Activated naive CD8-positive, alpha-beta T cell treated with anti-CD3 and anti-CD28 coated beads, Interleukin-2, amount 10 ng/mL, durations not matched to agents 7 days and 5 days (primary cell): ENCODE data around the gene POLD2. TPM values are rescaled to one million over a fixed set of nuclear protein-coding genes. Genes with fewer than 3 reads are reported as not detected.
A peak's percentile ranks its signal among the peaks of the same experiment; 100 is the strongest.

ENCODE experiments used
- ATAC-seq: fragments of 150-1000 bp; cut with Tn5 transposase; one replicate; pipeline ENCODE4 v1.10.0; 2021; ENCODE audit warnings: low read depth, moderate library complexity
- POLR2A ChIA-PET: fragments of 350-600 bp; sonication (Branson Sonifier 250); formaldehyde crosslinking; loops from one replicate; lab custom pipeline; 2021; ENCODE audit warnings: antibody characterized with exemption; lab: Charles Lee
- DNase-seq: peaks from one replicate; pipeline ENCODE4 v3.0.0; 2021
- H3K27ac Mint-ChIP-seq: one replicate; pipeline ENCODE4 v1.8.0; 2022; ENCODE audit warnings: mild to moderate bottlenecking, mixed read lengths
- H3K27me3 Mint-ChIP-seq: one replicate; pipeline ENCODE4 v1.8.0; 2022; ENCODE audit warnings: mild to moderate bottlenecking, moderate library complexity, mixed read lengths
- H3K36me3 Mint-ChIP-seq: one replicate; pipeline ENCODE4 v1.8.0; 2021; ENCODE audit warnings: mild to moderate bottlenecking, mixed read lengths
- H3K4me1 Mint-ChIP-seq: one replicate; pipeline ENCODE4 v1.8.0; 2021; ENCODE audit warnings: mixed read lengths
- H3K4me3 Mint-ChIP-seq: one replicate; pipeline ENCODE4 v1.8.0; 2022; ENCODE audit warnings: mild to moderate bottlenecking, moderate library complexity, mixed read lengths
- H3K9me3 Mint-ChIP-seq: one replicate; pipeline ENCODE4 v1.8.0; 2021; ENCODE audit warnings: mixed read lengths
- total RNA-seq, 2 experiments: library from RNA; stranded (reverse); gene quantifications; one replicate each; pipeline ENCODE4 v1.2.3, GENCODE V29; 2021

POLD2 gene
- total RNA-seq, 2 experiments from 2014 or later, result 99.3 to 99.4 TPM

DNA sequence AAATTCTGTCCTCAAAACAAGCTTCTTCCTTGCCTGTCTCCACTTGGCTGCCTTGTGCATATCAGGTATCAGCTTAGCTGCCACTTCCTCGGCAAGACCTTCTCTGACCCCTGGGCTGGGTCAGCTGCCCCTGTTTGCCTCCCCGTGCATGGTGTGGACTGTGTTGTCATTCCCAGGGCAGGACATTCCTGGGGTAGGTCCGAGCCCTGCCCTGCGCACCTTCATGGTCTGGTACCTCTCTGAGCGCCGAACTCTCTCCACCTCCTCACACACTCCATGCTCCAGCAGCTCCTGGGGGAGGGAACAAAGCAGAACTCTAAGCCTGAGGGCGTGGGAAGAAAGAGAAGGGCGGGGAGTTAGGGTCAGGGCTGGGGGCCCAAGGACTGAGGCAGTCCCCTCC lies 44.8 kb downstream of the POLD2 start:
- H3K4me3 Mint-ChIP-seq, result peak overlapping the region; percentile 17
- no peak for ATAC-seq
- H3K4me1 Mint-ChIP-seq, result peaks cover 34% of the 10 kb centered on the region
- no peaks in the 10 kb centered on the region for H3K27me3 Mint-ChIP-seq
- H3K9me3 Mint-ChIP-seq, result no peaks in the 10 kb centered on the region
- DNase-seq, result no peak
- POLR2A ChIA-PET, result interaction anchor here (0.7 to 1.2 kb wide), 2 partner anchors 16 to 33 kb away, joined by 3 read pairs; no protein-coding TSS in a partner anchor
- peaks cover 19% of the 10 kb centered on the region for H3K36me3 Mint-ChIP-seq
- peak overlapping the region; percentile 60 for H3K27ac Mint-ChIP-seq

DNA sequence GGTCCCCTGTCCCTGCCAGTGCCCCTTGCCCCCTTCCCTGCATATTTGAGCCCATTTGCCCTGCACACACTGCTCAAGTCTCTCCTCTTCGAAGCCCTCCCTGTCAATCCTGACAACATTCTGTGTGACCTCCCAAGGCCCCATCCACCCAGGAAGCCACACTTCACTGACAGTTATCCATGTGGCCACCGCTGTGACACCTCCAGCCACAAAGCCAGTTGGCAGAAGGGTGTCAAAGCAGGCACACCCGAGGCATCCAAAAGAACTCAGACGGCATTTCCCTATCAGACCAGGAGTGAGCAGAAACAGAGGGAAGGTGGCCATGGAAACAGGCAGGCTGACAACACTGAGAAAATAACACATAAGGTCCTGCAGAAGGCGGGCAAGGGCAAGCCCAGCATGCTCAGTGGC lies 45.7 kb downstream of the POLD2 start:
- DNase-seq (no peak), ATAC-seq (no peak)
- Mint-ChIP-seq H3K4me3 (peak overlapping the region; percentile 36), H3K27ac (peak overlapping the region; percentile 54), H3K36me3 (peaks cover 19% of the 10 kb centered on the region), H3K4me1 (peaks cover 29% of the 10 kb centered on the region), H3K9me3 (no peaks in the 10 kb centered on the region), H3K27me3 (no peaks in the 10 kb centered on the region)
- POLR2A ChIA-PET, result interaction anchor here (1.2 kb wide), 1 partner anchor 15 kb away, joined by 3 read pairs; no protein-coding TSS in a partner anchor

DNA sequence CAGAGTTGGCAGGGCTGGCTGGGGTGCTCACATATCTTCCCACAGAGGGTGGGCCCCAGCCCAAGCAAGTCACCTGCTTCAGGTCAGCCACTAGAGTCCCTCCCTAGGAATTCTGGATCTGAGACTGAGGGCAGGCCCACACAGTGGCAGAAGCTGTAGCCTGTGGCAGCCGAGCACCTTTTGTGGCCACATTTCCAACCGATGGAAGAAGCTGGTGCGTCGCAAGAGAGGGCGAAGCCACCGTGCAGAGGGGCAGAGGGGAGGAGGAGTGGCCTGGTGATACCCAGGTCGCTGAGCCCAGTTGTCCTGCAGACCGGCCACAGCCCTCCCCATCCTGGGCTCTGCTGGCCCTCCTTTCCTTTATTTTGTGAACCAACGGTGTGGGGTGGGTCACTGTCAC lies 46.3 kb downstream of the POLD2 start:
- peaks cover 19% of the 10 kb centered on the region for H3K36me3 Mint-ChIP-seq
- no peak overlapping the region for H3K4me3 Mint-ChIP-seq
- peak overlapping the region; percentile 51 for H3K27ac Mint-ChIP-seq
- ATAC-seq (no peak), DNase-seq (no peak)
- no peaks in the 10 kb centered on the region for H3K27me3 Mint-ChIP-seq
- no peaks in the 10 kb centered on the region for H3K9me3 Mint-ChIP-seq
- peaks cover 35% of the 10 kb centered on the region for H3K4me1 Mint-ChIP-seq
- POLR2A ChIA-PET, result no interaction called here

DNA sequence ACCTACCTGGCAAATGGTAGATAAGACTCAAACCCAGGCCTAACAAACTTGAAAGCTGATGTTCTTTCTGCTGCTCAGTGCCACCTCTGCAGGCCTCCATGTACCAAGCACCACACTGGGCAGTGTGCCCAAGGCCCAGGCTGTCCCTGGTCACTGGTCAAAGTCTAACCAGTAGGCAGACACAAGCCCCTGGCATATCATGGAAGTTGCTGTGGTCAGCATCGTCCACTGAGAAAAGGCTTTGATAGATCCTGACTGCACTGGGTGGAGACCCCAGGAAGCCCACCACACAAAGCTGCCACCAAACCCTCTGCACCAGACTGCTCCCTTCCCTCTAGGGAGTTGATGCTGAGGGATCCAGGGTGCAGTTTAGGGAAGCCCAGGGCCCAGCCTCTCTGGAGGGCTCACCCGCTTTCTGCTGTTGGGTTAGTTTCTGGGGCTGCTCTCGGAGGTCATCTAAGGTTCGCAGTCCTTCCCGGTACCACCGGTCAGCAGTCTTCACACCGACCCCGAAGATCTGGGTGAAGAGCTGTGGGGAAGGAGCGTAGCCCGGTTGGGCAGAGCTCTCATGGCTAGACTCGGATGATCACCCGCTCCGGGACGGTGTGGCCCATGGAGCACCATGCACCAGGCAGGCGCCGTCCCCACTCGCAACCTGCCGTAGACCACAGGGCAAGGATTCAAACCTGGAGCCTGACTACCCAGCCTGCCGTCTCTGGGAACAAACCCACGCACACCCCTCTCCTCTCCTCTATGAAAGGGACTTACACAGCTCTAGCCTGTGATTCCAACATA lies 47.0 kb downstream of the POLD2 start:
- Mint-ChIP-seq H3K4me1 (peaks cover 36% of the 10 kb centered on the region), H3K4me3 (no peak overlapping the region), H3K27me3 (no peaks in the 10 kb centered on the region), H3K9me3 (no peaks in the 10 kb centered on the region), H3K27ac (no peak overlapping the region), H3K36me3 (peaks cover 19% of the 10 kb centered on the region)
- POLR2A ChIA-PET, result interaction anchor here (1.2 to 1.4 kb wide), 3 partner anchors 12 to 47 kb away, joined by 3 read pairs; partner anchors contain the start of gene POLD2
- DNase-seq (no peak), ATAC-seq (no peak)

DNA sequence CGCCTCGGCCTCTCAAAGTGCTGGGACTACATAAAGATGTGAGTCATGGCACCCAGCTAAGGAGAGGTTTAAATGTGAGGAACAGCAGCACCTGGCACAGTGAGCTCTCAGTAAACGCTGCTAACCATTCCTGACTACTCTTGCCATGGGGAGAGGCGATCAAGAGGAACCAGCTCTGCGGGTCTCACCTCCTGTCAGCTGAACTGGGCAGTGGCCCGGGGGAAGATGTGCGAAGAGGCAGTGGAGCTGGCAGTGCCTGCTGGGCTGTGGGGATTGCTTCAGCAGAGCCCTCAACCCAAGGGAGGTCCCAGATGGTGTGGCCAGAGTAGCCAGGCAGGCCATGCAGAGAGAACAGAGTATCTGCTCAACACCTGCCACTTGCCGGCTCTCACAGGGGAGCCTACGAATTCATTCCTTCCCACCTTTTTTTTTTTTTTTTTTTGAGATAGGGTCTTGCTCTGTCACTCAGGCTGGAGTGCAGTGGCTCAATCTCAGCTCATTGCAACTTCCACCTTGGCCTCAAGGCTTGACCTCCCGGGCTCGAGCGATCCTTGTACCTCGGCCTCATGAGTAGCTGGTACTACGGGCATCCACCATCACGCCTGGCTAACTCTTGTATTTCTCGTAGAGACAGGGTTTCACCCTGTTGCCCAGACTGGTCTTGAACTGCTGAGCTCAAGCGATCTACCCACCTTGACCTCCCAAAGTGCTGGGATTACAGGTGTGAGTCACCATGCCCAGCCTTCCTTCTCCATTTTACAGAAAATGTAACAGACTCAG lies 47.9 kb downstream of the POLD2 start:
- H3K36me3 Mint-ChIP-seq, result peaks cover 15% of the 10 kb centered on the region
- H3K4me3 Mint-ChIP-seq, result no peak overlapping the region
- POLR2A ChIA-PET, result interaction anchor here (0.5 to 2.4 kb wide), 6 partner anchors 11 to 507 kb away, joined by 3 to 10 read pairs (median 3); partner anchors contain the start of genes DBNL, POLD2 and TMED4
- H3K9me3 Mint-ChIP-seq, result no peaks in the 10 kb centered on the region
- no peaks in the 10 kb centered on the region for H3K27me3 Mint-ChIP-seq
- H3K27ac Mint-ChIP-seq, result peak overlapping the region; percentile 79
- ATAC-seq (no peak), DNase-seq (no peak)
- H3K4me1 Mint-ChIP-seq, result peaks cover 31% of the 10 kb centered on the region

DNA sequence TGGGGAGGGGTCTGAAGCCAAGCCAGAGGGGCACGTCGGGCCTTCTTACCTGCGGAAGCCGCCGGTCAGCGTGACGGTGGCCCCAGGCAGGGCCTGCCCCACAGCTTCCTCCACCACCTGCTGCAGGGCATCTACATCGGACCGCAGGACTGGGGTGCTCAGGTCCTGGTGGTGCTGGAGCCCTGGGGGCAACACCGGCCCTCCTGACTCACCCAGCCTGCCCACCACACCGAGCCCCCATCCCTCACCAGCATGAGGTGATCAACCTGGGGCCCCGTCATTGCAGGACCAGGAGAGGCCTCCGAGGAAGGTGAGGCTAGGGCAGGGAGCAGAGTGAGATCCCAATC lies 49.0 kb downstream of the POLD2 start:
- DNase-seq (no peak), ATAC-seq (peak; percentile 4)
- H3K36me3 Mint-ChIP-seq, result peaks cover 15% of the 10 kb centered on the region
- H3K9me3 Mint-ChIP-seq, result no peaks in the 10 kb centered on the region
- H3K27ac Mint-ChIP-seq, result peak overlapping the region; percentile 79
- no peaks in the 10 kb centered on the region for H3K27me3 Mint-ChIP-seq
- POLR2A ChIA-PET, result interaction anchor here (1.0 to 2.4 kb wide), 3 partner anchors 8 to 56 kb away, joined by 3 to 10 read pairs (median 3); partner anchors contain the start of gene DBNL
- peaks cover 33% of the 10 kb centered on the region for H3K4me1 Mint-ChIP-seq
- peak overlapping the region; percentile 16 for H3K4me3 Mint-ChIP-seq

DNA sequence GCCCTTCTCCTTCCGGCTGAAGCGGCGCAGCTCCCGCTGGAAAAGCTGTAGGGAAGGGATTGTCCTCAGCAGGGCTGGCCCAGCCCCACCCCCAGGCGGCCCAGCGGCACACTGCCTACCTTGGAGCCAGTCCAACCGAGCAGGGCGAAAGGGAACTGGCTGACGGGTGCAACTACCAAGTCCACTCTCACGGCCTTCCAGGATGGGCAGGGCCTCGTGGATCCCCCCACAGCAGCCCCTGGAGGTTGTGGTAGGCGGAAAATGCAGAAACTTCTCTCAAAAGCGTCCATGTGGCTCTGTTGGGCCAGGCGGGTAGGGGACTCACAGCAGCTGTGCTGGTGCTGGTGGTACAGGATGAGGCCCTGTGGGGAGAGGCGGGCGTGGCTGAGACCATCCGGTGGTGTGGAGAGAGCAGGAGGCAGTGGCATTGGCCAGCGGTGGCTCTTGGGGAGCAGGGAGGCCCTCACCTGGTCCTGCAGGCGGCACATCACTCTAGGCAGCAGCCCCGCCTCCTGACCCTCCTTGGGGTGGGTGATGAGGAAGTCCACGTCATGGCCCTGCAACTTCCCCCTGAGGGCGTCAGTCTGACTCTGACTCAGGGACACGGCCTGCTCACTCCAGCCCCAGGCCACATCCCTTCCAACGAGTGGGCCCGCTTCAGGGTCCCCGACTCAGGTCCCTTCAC lies 49.5 kb downstream of the POLD2 start:
- ATAC-seq (peak; percentile 93), DNase-seq (peak; percentile 69)
- H3K36me3 Mint-ChIP-seq, result peaks cover 15% of the 10 kb centered on the region
- peak overlapping the region; percentile 79 for H3K27ac Mint-ChIP-seq
- H3K4me3 Mint-ChIP-seq, result peak overlapping the region; percentile 68
- POLR2A ChIA-PET, result interaction anchor here (1.3 to 2.4 kb wide), 2 partner anchors 8 to 29 kb away, joined by 3 to 10 read pairs; partner anchors contain the start of gene DBNL
- H3K27me3 Mint-ChIP-seq, result no peaks in the 10 kb centered on the region
- H3K4me1 Mint-ChIP-seq, result peaks cover 31% of the 10 kb centered on the region
- no peaks in the 10 kb centered on the region for H3K9me3 Mint-ChIP-seq

DNA sequence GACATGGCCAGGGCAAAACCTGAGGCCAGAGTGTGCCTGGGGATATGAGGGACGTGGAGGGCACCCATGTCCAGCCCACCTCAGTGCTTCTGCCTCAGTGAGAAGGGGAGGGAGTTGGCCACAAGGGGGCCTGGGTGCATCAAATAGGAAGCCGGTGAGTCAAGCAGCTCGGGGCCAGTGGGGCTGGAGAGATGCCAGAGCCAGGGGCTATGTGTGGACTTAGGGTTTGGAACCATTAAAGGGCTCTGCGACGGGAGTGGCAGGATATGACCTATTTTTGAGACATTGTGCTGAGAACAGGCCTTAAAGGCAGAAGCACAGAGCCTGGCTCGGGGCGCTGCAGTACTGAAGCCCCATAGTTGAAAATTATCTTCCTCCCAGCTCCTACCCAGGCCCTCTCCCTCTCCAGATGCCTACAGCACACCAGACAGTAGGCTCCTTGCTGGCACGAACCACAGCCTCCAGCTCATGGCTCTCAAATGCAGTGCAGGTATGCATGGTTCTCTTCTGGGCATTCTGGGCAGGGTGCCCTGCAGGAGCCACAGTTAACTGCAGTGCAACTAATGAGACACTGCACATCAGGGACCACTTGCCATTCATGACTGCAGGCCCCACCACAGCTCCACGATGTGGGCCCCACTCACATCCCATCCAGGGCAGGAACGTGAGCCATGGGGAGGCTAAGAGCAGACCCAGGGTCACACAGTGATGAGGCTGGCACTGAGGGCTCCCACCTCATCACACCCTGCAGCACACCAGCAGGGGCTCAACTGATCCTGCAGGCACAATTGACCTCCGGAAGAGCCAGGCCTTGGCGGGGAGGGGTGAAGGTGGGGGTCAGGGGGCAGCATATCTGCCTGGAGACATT lies 50.8 kb downstream of the POLD2 start:
- H3K4me1 Mint-ChIP-seq, result peaks cover 20% of the 10 kb centered on the region
- ATAC-seq (peak; percentile 40), DNase-seq (peak; percentile 53)
- POLR2A ChIA-PET, result interaction anchor here (0.8 to 1.3 kb wide), 2 partner anchors 9 to 32 kb away, joined by 3 to 7 read pairs; no protein-coding TSS in a partner anchor
- H3K27me3 Mint-ChIP-seq, result no peaks in the 10 kb centered on the region
- no peak overlapping the region for H3K4me3 Mint-ChIP-seq
- peak overlapping the region; percentile 21 for H3K27ac Mint-ChIP-seq
- H3K36me3 Mint-ChIP-seq, result peaks cover 6% of the 10 kb centered on the region
- no peaks in the 10 kb centered on the region for H3K9me3 Mint-ChIP-seq

DNA sequence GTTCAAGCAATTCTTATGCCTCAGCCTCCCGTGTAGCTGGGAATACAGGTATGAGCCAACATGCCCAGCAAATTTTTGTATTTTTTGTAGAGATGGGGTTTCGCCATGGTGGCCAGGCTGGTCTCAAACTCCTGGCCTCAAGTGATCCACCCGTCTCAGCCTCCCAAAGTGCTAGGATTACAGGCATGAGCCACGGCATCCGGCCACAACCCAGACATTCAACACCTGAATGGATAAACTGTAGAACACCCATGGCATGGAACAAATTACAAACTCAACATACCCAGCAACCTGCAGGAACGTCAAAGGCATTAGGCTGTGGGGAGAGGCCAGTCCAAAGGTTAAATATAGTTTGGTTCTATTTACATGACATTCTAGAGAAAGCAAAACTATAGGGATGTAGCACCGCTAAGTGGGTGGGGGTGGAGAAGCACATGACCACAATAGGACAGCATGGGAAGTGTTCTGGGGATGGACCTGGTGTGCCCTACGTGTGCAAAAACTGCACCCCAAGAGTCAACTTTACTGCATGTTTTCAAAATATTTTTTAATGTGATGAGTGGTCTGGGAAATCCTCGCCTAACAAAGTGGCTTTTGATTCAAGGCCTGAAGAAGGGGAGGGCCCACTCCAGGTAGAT lies 51.5 kb downstream of the POLD2 start:
- no peaks in the 10 kb centered on the region for H3K27me3 Mint-ChIP-seq
- no peaks in the 10 kb centered on the region for H3K9me3 Mint-ChIP-seq
- DNase-seq, result no peak
- ATAC-seq, result no peak
- H3K4me1 Mint-ChIP-seq, result peaks cover 18% of the 10 kb centered on the region
- peaks cover 5% of the 10 kb centered on the region for H3K36me3 Mint-ChIP-seq
- H3K27ac Mint-ChIP-seq, result peak overlapping the region; percentile 31
- POLR2A ChIA-PET, result interaction anchor here (0.8 to 1.6 kb wide), 3 partner anchors 10 to 130 kb away, joined by 3 to 7 read pairs (median 3); no protein-coding TSS in a partner anchor
- H3K4me3 Mint-ChIP-seq, result peak overlapping the region; percentile 7

DNA sequence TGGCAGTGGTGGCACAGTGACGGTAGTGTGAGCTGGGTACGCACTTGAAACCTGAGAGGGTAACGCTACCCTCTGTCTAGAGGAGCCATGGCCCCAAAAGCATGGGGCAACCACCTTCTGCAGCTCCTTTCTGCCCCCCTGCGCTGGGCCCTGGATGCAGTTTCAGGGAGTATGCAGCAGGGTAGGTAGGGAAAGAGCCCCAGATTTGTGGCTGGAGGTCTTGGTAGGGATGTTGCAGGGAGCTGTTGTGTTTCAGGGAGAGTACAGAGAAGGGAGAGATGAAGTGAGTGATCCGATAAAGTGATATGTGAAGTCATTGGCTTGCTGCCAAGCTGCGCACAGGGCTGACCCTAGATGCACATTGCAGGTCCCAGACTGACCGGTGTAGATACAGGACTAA lies 55.3 kb downstream of the POLD2 start:
- DNase-seq (no peak), ATAC-seq (no peak)
- POLR2A ChIA-PET, result interaction anchor here (0.7 to 3.6 kb wide), 4 partner anchors 9 to 23 kb away, joined by 3 to 22 read pairs (median 4); partner anchors contain the start of gene DBNL
- no peaks in the 10 kb centered on the region for H3K36me3 Mint-ChIP-seq
- no peaks in the 10 kb centered on the region for H3K9me3 Mint-ChIP-seq
- H3K27me3 Mint-ChIP-seq, result no peaks in the 10 kb centered on the region
- H3K4me3 Mint-ChIP-seq, result no peak overlapping the region
- H3K4me1 Mint-ChIP-seq, result peaks cover 18% of the 10 kb centered on the region
- H3K27ac Mint-ChIP-seq, result no peak overlapping the region

DNA sequence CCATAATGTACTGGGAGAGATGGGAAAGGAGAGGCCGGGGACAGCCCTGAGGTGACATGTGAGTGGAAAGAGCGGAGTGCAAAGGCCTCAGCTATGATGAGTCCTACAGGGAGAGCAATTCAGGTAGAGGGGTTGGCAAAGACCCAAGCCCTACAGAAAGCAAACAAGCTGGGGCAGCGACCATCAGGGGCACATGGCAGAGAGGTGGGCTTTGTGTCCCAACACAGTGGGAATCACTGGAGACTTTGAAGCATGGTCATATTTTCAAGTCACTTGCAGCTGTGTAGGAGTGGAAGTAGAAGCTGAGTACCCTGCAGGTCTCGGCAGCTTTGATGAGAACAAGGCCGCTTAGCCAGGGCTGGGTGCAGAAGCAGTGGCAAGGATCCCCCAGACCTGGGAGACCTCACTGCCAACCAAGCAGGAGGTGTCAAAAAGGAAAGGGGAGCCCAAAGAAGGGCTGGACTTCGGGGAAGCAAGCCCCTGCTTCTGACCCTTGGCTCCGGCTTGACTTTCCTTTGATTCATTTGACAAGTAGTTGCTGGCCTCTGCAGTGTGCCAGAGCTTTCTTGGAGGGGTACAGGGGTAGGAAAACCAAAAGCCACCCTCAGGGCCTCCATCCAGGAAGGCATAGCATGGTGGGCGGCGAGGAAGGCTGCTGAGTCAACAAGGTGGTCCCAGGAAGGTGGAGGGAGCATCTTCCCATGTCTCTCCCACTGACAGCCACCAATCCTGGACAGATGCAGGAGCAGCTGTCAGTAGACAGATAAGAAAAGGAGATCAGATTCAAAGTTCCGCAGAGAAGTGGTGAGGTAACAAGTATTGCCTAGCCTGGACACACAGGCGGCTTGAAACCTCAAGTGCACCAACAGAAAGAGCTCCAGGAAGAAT lies 56.0 kb downstream of the POLD2 start:
- Mint-ChIP-seq H3K27me3 (no peaks in the 10 kb centered on the region), H3K27ac (peak overlapping the region; percentile 35), H3K9me3 (no peaks in the 10 kb centered on the region), H3K4me1 (peaks cover 14% of the 10 kb centered on the region), H3K36me3 (peaks cover 3% of the 10 kb centered on the region), H3K4me3 (no peak overlapping the region)
- no peak for ATAC-seq
- DNase-seq, result peak; percentile 27
- POLR2A ChIA-PET, result interaction anchor here (0.7 to 3.6 kb wide), 7 partner anchors 7 to 22 kb away, joined by 3 to 22 read pairs (median 4); partner anchors contain the start of gene DBNL
